Kidney epithelial cell (primary cell): ENCODE measurements around the gene TEX35. TPM values are rescaled to one million over a fixed set of nuclear protein-coding genes. Genes with fewer than 3 reads are reported as not detected.

Experiments used
- DNase-seq: peaks from one replicate; pipeline ENCODE4 v3.0.0-alpha.2; 2010; ENCODE audit warnings: low read depth
- H3K27me3 ChIP-seq: 2 replicates; pipeline ENCODE4 v1.6.0; 2011; ENCODE audit warnings: low read length; ENCODE audit not compliant: control insufficient read depth, insufficient read depth
- H3K36me3 ChIP-seq: 2 replicates; pipeline ENCODE4 v1.5.1; 2011; ENCODE audit warnings: low read length; ENCODE audit not compliant: control insufficient read depth, insufficient read depth
- H3K4me3 ChIP-seq: 2 replicates; pipeline ENCODE4 v1.5.1; 2011; ENCODE audit warnings: low read depth, mild to moderate bottlenecking, control low read depth, low read length
- CTCF ChIP-seq: IDR thresholded peaks from 2 replicates; pipeline ENCODE4 v1.5.1; 2011; ENCODE audit warnings: mild to moderate bottlenecking, moderate library complexity, low read length, control low read depth, inconsistent platforms; ENCODE audit not compliant: insufficient read depth, poor library complexity, severe bottlenecking
- total RNA-seq: library from RNA; depleted of rRNA; stranded (reverse); fragments of >200 nt; gene quantifications from 2 replicates; pipeline ENCODE4 v1.2.3, GENCODE V29; 2015

The TEX35 gene
- total RNA-seq, 1 donor from 2014 or later = not detected

GRCh38 chr1:178494569-178494971 lies 18.3 kb upstream of the TEX35 start:
- no peak for DNase-seq

GRCh38 chr1:178495158-178495557 lies 17.8 kb upstream of the TEX35 start:
- Histone ChIP-seq H3K36me3 (no peaks in the 10 kb centered on the region), H3K4me3 (no peak overlapping the region)
- TF ChIP-seq CTCF = no peak

More at GRCh38 chr1:178494569-178494971, 18.3 kb upstream of the TEX35 start:
- Histone ChIP-seq H3K27me3 (no peaks in the 10 kb centered on the region), H3K36me3 (no peaks in the 10 kb centered on the region), H3K4me3 (no peak overlapping the region)
- TF ChIP-seq CTCF = no peak

GRCh38 chr1:178495741-178496409 lies 17.0 kb upstream of the TEX35 start:
- DNase-seq = no peak
- TF ChIP-seq CTCF = no peak
- H3K4me3 ChIP-seq = no peak overlapping the region

More at GRCh38 chr1:178495158-178495557, 17.8 kb upstream of the TEX35 start:
- DNase-seq = no peak
- no peaks in the 10 kb centered on the region for H3K27me3 ChIP-seq

GRCh38 chr1:178496410-178497135 lies 16.3 kb upstream of the TEX35 start, which contains the start of gene CLEC20A:
Gene CLEC20A, minus strand, starts transcription at chr1:178496964. Its CDS starts 25 bp downstream, at chr1:178496939.
- no peak for TF ChIP-seq CTCF
- Histone ChIP-seq H3K4me3 (no peak within 1 kb of the TSS), H3K27me3 (no peaks in the 10 kb centered on the region), H3K36me3 (no peaks in the 10 kb centered on the region)
- DNase-seq = no peak

More at GRCh38 chr1:178495741-178496409, 17.0 kb upstream of the TEX35 start:
- H3K27me3 ChIP-seq = no peaks in the 10 kb centered on the region
- H3K36me3 ChIP-seq = no peaks in the 10 kb centered on the region

GRCh38 chr1:178497903-178498478 lies 14.9 kb upstream of the TEX35 start:
- no peak for DNase-seq
- H3K36me3 ChIP-seq = no peaks in the 10 kb centered on the region
- no peak for TF ChIP-seq CTCF
- no peak overlapping the region for H3K4me3 ChIP-seq
- no peaks in the 10 kb centered on the region for H3K27me3 ChIP-seq
